OCI-LY1 (cell line): ENCODE results near the gene RNF224.

ENCODE experiments used
- H2AFZ ChIP-seq: fragments of 200-600 bp; sonication (generic), shearing (Covaris generic); 2 replicates; pipeline ENCODE4 v1.6.0; 2014; ENCODE audit warnings: antibody characterized with exemption, mild to moderate bottlenecking, low read length
- H3F3A ChIP-seq: fragments of 200-600 bp; sonication (generic), shearing (Covaris generic); 2 replicates; pipeline ENCODE4 v1.6.0; 2014; ENCODE audit warnings: mild to moderate bottlenecking, antibody characterized with exemption, low read length, moderate library complexity; ENCODE audit not compliant: insufficient read depth
- H3K27ac ChIP-seq: fragments of 200-600 bp; sonication (generic); 2 replicates; pipeline ENCODE4 v1.5.1; 2014; ENCODE audit warnings: low read length, mixed run types, mild to moderate bottlenecking, low read depth; ENCODE audit not compliant: poor library complexity, severe bottlenecking
- H3K27me3 ChIP-seq: fragments of 200-600 bp; sonication (generic); 2 replicates; pipeline ENCODE4 v1.6.0; 2014; ENCODE audit warnings: antibody characterized with exemption, mild to moderate bottlenecking, low read length, moderate library complexity; ENCODE audit not compliant: insufficient read depth
- H3K36me3 ChIP-seq: fragments of 200-600 bp; sonication (generic); 2 replicates; pipeline ENCODE4 v1.6.1; 2014; ENCODE audit warnings: mild to moderate bottlenecking, antibody characterized with exemption, low read length, moderate library complexity, mixed read lengths; ENCODE audit not compliant: insufficient read depth
- H3K4me1 ChIP-seq: fragments of 200-600 bp; sonication (generic); 2 replicates; pipeline ENCODE4 v1.5.1; 2014; ENCODE audit warnings: mild to moderate bottlenecking, low read length, moderate library complexity; ENCODE audit not compliant: insufficient read depth, severe bottlenecking
- H3K4me2 ChIP-seq: fragments of 200-600 bp; sonication (generic), shearing (Covaris generic); 2 replicates; pipeline ENCODE4 v1.6.1; 2014; ENCODE audit warnings: low read length
- H3K4me3 ChIP-seq: fragments of 200-600 bp; sonication (generic); 2 replicates; pipeline ENCODE4 v1.5.1; 2014; ENCODE audit warnings: low read length, low read depth, mild to moderate bottlenecking, mixed read lengths; ENCODE audit not compliant: poor library complexity, severe bottlenecking
- H3K79me2 ChIP-seq: fragments of 200-600 bp; shearing (Covaris generic); 2 replicates; pipeline ENCODE4 v1.6.1; 2016; ENCODE audit warnings: mixed run types, low read length, mixed read lengths; ENCODE audit not compliant: insufficient read depth
- H3K9ac ChIP-seq: fragments of 200-600 bp; sonication (generic), shearing (Covaris generic); 2 replicates; pipeline ENCODE4 v1.6.1; 2014; ENCODE audit warnings: mild to moderate bottlenecking, low read length, mixed read lengths
- H3K9me2 ChIP-seq: fragments of 200-600 bp; sonication (generic), shearing (Covaris generic); 2 replicates; pipeline ENCODE4 v1.6.1; 2014; ENCODE audit warnings: low read depth, mild to moderate bottlenecking, low read length, mixed read lengths
- H3K9me3 ChIP-seq: fragments of 200-600 bp; shearing (Covaris generic); 2 replicates; pipeline ENCODE4 v1.6.1; 2014; ENCODE audit warnings: low read length, mixed read lengths
- H4K20me1 ChIP-seq: fragments of 200-600 bp; sonication (generic), shearing (Covaris generic); 2 replicates; pipeline ENCODE4 v1.6.0; 2016; ENCODE audit warnings: mild to moderate bottlenecking, low read length; ENCODE audit not compliant: insufficient read depth
- CTCF ChIP-seq: fragments of 200-600 bp; sonication (generic), shearing (Covaris generic); IDR thresholded peaks from 2 replicates; pipeline ENCODE4 v1.5.1; 2017; ENCODE audit warnings: mild to moderate bottlenecking, antibody characterized with exemption, low read length, moderate library complexity, mixed read lengths
- EZH2 ChIP-seq: fragments of 200-600 bp; sonication (generic), shearing (Covaris generic); IDR thresholded peaks from 2 replicates; pipeline ENCODE4 v1.8.0; 2017; ENCODE audit warnings: borderline replicate concordance, mixed run types, mild to moderate bottlenecking, antibody characterized with exemption, low read length, moderate library complexity, mixed read lengths

RNF224 gene

GRCh38 chr9:137198051-137198901, 29.0 kb upstream of the RNF224 start:
- H3K27ac ChIP-seq, result no peak overlapping the region
- H3K9me3 ChIP-seq, result no peaks in the 10 kb centered on the region
- H3K27me3 ChIP-seq, result peaks cover 13% of the 10 kb centered on the region
- H2AFZ ChIP-seq, result no peak overlapping the region
- no peaks in the 10 kb centered on the region for H3F3A ChIP-seq
- peaks cover 28% of the 10 kb centered on the region for H3K4me1 ChIP-seq
- H3K9me2 ChIP-seq, result no peaks in the 10 kb centered on the region
- no peak overlapping the region for H3K9ac ChIP-seq
- H3K4me3 ChIP-seq, result no peak overlapping the region
- H3K36me3 ChIP-seq, result no peaks in the 10 kb centered on the region
- no peaks in the 10 kb centered on the region for H3K79me2 ChIP-seq
- no peaks in the 10 kb centered on the region for H4K20me1 ChIP-seq
- no peak overlapping the region for H3K4me2 ChIP-seq
- TF ChIP-seq CTCF (no peak), EZH2 (no peak)

GRCh38 chr9:137198902-137199283, 28.4 kb upstream of the RNF224 start:
- TF ChIP-seq CTCF, result no peak
- no peak for TF ChIP-seq EZH2
- Histone ChIP-seq H3K36me3 (no peaks in the 10 kb centered on the region; the same call in 1 of the 2 replicates), H3F3A (no peaks in the 10 kb centered on the region), H4K20me1 (no peaks in the 10 kb centered on the region), H2AFZ (no peak overlapping the region), H3K4me2 (no peak overlapping the region), H3K9ac (no peak overlapping the region), H3K4me3 (no peak overlapping the region), H3K9me2 (no peaks in the 10 kb centered on the region), H3K9me3 (no peaks in the 10 kb centered on the region), H3K4me1 (peaks cover 35% of the 10 kb centered on the region), H3K79me2 (no peaks in the 10 kb centered on the region), H3K27me3 (peaks cover 13% of the 10 kb centered on the region), H3K27ac (no peak overlapping the region)

- TF ChIP-seq CTCF, result no peak
- TF ChIP-seq EZH2, result no peak
- Histone ChIP-seq H3K27ac (no peak overlapping the region), H4K20me1 (no peaks in the 10 kb centered on the region), H3K4me1 (peaks cover 41% of the 10 kb centered on the region), H3K4me3 (peak overlapping the region; percentile 45), H3F3A (no peaks in the 10 kb centered on the region), H3K9me2 (no peaks in the 10 kb centered on the region), H3K9ac (no peak overlapping the region), H2AFZ (no peak overlapping the region), H3K36me3 (no peaks in the 10 kb centered on the region; the same call in 1 of the 2 replicates), H3K9me3 (no peaks in the 10 kb centered on the region), H3K27me3 (peaks cover 10% of the 10 kb centered on the region), H3K79me2 (peaks cover 6% of the 10 kb centered on the region; the same call in 1 of the 2 replicates), H3K4me2 (peak overlapping the region; percentile 52)
Observed at GRCh38 chr9:137199411-137200121, 27.7 kb upstream of the RNF224 start.
